Effector memory CD8-positive, alpha-beta T cell (primary cell): ENCODE data around the gene NECAB2.

Source experiments
- ATAC-seq: fragments of 150-1000 bp; cut with Tn5 transposase; replicated peaks from 2 replicates; pipeline ENCODE4 v1.10.0; 2021; ENCODE audit warnings: mild to moderate bottlenecking, moderate library complexity
- DNase-seq, 3 experiments: peaks; one replicate each; pipeline ENCODE4 v3.0.0; 2021
- H3K27ac Mint-ChIP-seq, 2 donors: one replicate each; pipeline ENCODE4 v1.8.0; 2022; ENCODE audit warnings: mild to moderate bottlenecking in 2 of 2, mixed read lengths in 2 of 2, moderate library complexity in 2 of 2
- H3K27me3 Mint-ChIP-seq, 2 donors: one replicate each; pipeline ENCODE4 v1.8.0; 2022; ENCODE audit warnings: mixed read lengths in 2 of 2
- H3K36me3 Mint-ChIP-seq: one replicate; pipeline ENCODE4 v1.8.0; 2022; ENCODE audit warnings: mild to moderate bottlenecking, moderate library complexity, mixed read lengths; ENCODE audit not compliant: insufficient read depth
- H3K4me1 Mint-ChIP-seq, 2 donors: one replicate each; pipeline ENCODE4 v1.8.0; 2022; ENCODE audit warnings: low read depth in 2 of 2, mixed read lengths in 2 of 2
- H3K4me3 Mint-ChIP-seq, 2 donors: one replicate each; pipeline ENCODE4 v1.8.0; 2022; ENCODE audit warnings: mild to moderate bottlenecking in 2 of 2, mixed read lengths in 2 of 2, moderate library complexity in 2 of 2
- H3K9me3 Mint-ChIP-seq, 2 donors: one replicate each; pipeline ENCODE4 v1.8.0; 2022; ENCODE audit warnings: mixed read lengths in 2 of 2

NECAB2 gene

DNA sequence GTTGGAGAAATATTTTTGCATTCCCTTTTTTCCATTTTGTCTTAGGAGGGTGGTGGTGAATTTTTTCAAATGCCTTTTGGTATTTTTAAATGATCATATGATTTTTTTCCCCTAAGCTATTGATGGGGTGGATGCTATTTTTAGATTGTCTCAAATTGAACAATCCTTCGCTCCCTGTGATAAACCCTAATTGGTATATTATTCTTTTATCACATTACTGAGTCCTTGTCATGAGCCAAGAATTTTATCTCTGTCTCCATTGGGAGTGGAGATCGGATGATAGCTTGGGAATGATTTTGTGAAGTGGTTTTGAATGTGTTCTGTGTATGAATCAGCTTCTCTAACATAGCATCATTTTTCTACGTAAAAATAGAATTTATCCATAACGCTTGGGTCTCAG lies 15.4 kb downstream of the NECAB2 start:
- no peak overlapping the region for H3K4me3 Mint-ChIP-seq
- DNase-seq (no peak), ATAC-seq (no peak)
- H3K27me3 Mint-ChIP-seq: peaks cover 7 to 15% of the 10 kb centered on the region in 2 donors
- no peaks in the 10 kb centered on the region for H3K36me3 Mint-ChIP-seq
- H3K9me3 Mint-ChIP-seq: peaks cover 0 to 7% of the 10 kb centered on the region in 2 donors
- peaks cover 0 to 2% of the 10 kb centered on the region in 2 donors for H3K4me1 Mint-ChIP-seq
- H3K27ac Mint-ChIP-seq: no peak overlapping the region

DNA sequence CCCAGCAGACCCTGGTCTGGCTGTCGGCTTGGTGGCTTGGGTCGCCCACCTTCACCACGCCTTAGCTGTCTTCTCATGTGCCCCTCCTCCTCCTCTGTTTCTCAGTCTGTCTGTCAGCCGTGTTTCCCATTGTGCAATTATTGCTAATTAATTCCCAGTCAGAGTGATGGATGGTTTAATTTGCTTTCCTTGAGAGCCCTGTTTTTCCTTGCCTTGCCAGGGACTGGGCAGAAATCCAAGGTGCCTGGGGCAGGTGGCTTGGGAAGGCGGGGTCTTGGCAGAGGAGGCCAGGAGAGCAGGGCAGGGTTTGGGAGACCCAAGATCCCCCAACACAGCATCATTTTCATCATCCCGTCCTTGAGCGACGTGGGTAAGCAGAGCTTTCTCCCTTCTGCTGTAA lies 21.3 kb downstream of the NECAB2 start:
- Mint-ChIP-seq H3K9me3 (no peaks in the 10 kb centered on the region), H3K4me3 (no peak overlapping the region), H3K36me3 (no peaks in the 10 kb centered on the region), H3K27me3 (peaks cover 50 to 67% of the 10 kb centered on the region in 2 donors), H3K27ac (no peak overlapping the region), H3K4me1 (no peaks in the 10 kb centered on the region)
- ATAC-seq: no peak
- DNase-seq: no peak

DNA sequence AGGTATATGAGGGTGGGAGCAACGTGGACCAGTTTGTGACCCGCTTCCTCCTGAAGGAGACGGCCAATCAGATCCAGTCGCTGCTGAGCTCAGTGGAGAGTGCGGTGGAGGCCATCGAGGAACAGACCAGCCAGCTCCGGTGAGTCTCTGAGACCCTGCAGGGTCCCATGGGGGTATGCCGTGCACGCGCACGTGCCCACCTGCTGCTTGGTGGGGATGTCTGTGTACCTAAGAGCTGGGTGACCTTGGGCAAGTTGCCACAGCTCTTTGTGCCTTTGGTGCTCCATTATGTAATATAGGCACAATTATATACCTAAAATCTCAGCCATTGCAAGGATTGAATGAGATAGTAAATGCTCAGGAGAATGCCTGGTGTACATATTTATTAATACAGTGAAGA lies 22.4 kb downstream of the NECAB2 start:
- ATAC-seq: no peak
- H3K27me3 Mint-ChIP-seq: peaks cover 57 to 79% of the 10 kb centered on the region in 2 donors

DNA sequence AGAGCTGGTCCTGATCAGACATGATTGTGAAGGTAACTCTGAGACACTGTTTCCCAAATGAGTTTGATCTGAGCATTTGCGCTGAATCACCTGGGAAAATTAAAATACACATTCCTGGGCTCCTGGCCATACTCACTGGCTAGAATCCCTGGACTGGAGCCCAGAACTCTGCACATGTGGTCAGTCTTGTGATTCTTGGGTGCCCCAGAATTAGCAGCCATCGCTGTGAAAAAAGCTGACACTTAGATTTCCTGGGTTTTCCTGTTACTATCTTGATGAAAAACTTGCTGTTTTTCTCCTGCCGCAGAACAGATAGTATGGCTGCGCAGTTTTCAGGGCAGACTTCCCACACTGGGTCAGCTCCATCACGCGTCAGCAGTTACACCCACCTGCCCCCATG lies 24.6 kb downstream of the NECAB2 start:
- H3K9me3 Mint-ChIP-seq: no peaks in the 10 kb centered on the region
- H3K4me1 Mint-ChIP-seq: peaks cover 0 to 1% of the 10 kb centered on the region in 2 donors
- H3K4me3 Mint-ChIP-seq: no peak overlapping the region
- H3K36me3 Mint-ChIP-seq: no peaks in the 10 kb centered on the region
- H3K27ac Mint-ChIP-seq: no peak overlapping the region
- DNase-seq (no peak), ATAC-seq (no peak)
- H3K27me3 Mint-ChIP-seq: peaks cover 57 to 82% of the 10 kb centered on the region in 2 donors

More for the DNA sequence above, 22.4 kb downstream of the NECAB2 start:
- no peak overlapping the region for H3K27ac Mint-ChIP-seq
- H3K4me1 Mint-ChIP-seq: no peaks in the 10 kb centered on the region
- no peak overlapping the region for H3K4me3 Mint-ChIP-seq
- no peak for DNase-seq
- H3K36me3 Mint-ChIP-seq: no peaks in the 10 kb centered on the region
- H3K9me3 Mint-ChIP-seq: no peaks in the 10 kb centered on the region

DNA sequence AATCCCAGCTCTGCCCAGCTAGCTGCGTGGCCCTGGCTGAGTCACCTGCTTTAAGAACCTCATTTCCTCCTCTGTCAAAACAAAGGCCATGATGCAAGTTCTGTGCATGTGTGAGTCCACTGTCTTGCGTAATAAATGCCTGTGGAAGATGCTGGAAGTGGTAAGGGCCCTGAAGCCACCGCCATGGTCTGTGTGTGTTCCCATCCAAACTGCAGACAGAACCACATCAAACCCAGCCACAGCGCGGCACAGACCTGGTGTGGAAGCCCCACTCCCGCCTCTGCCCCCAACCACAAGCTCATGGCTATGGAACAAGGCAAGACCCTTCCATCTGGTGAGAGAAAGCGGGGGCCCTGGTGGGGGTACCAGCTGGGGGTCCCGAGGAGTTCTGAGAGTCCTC lies 26.0 kb downstream of the NECAB2 start:
- DNase-seq (no peak), ATAC-seq (no peak)
- Mint-ChIP-seq H3K4me1 (peaks cover 0 to 1% of the 10 kb centered on the region in 2 donors), H3K36me3 (peaks cover 3% of the 10 kb centered on the region), H3K27ac (no peak overlapping the region), H3K9me3 (no peaks in the 10 kb centered on the region), H3K27me3 (peaks cover 49 to 85% of the 10 kb centered on the region in 2 donors), H3K4me3 (no peak overlapping the region)

DNA sequence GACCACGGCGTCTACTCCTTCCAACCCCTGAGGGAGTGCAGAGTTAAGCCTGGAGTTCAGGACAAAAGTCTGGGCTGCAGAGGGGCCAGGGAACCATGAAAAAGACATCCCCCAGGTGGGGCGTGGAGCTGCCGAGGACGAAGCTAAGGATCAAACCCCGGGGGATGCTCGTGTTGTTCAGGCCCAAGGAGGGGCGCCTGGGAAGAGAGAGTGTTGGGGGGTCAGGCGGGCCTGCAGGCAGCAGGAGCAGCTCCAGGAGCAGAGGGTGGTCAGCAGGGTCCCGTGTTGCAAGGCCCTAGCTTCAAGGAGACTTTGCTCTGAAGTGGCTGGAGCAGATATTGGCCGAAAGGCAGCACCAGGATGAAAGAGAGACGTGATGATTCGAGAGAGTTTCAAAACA lies 26.7 kb downstream of the NECAB2 start:
- H3K27ac Mint-ChIP-seq: no peak overlapping the region
- peaks cover 3% of the 10 kb centered on the region for H3K36me3 Mint-ChIP-seq
- H3K9me3 Mint-ChIP-seq: no peaks in the 10 kb centered on the region
- DNase-seq (no peak), ATAC-seq (no peak)
- no peak overlapping the region for H3K4me3 Mint-ChIP-seq
- peaks cover 0 to 1% of the 10 kb centered on the region in 2 donors for H3K4me1 Mint-ChIP-seq
- H3K27me3 Mint-ChIP-seq: peaks cover 42 to 84% of the 10 kb centered on the region in 2 donors

DNA sequence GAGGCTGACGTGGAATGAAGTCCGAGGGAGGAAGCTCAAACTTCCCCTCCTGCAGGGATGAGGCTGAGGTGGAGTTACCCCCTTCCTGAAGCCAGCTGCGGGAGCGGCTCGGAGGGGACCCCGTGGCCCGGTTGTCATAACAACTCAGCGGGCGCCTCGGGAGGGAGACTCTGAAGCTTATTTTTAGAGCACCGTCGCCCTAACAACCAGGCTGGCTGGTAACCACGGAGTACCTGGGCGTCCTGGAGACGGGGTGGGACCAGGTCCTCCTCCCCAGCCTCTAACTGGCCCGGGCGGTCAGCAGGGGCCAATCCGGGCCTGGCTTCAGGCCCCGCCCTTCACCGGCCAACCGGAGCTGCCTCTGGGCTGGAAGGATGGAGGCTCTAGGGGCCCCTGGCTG lies 27.7 kb downstream of the NECAB2 start:
- H3K4me3 Mint-ChIP-seq: no peak overlapping the region

DNA sequence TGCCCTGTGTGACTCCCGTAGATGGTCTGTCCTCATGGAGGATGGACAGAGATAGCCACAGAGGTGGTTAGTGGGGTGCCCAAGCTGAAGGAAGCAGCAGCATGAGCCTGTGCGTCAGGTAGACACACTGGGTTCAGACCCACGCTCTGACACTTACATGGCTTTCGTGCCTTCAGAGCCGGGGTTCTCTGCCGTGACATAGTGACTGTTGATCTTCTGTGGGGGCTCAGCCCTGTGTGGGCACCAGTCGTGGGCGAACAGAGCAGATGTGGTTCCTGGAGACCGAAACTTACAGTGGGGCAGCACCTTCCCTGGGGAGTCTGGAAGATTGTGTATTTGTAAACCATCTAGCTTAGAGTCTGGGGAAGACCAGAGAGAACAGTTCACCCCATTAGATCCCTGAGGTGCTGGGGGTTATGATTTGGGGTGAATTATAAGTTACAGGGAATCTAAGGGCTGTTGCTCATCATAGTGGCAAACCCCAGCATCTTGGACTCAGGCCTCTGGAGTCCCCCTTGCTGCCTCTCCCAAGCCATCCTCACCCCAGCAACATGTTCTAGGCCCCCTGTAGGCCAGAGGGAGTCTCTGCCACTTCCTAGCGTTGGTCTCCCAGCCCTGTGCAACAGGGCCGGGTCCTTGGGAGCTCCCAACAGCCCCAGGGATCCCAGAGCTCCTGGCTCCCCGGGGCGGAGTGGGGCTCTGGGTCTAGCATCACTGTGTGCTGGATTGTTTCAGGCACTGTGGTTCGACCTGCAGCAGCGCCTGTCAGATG lies 28.6 kb downstream of the NECAB2 start:
- H3K27me3 Mint-ChIP-seq: peaks cover 41 to 87% of the 10 kb centered on the region in 2 donors
- DNase-seq (no peak), ATAC-seq (no peak)
- H3K27ac Mint-ChIP-seq: no peak overlapping the region
- peaks cover 3% of the 10 kb centered on the region for H3K36me3 Mint-ChIP-seq
- peaks cover 0 to 1% of the 10 kb centered on the region in 2 donors for H3K4me1 Mint-ChIP-seq
- no peaks in the 10 kb centered on the region for H3K9me3 Mint-ChIP-seq
- H3K4me3 Mint-ChIP-seq: no peak overlapping the region

More for the DNA sequence above, 27.7 kb downstream of the NECAB2 start:
- ATAC-seq: no peak
- Mint-ChIP-seq H3K27me3 (peaks cover 41 to 84% of the 10 kb centered on the region in 2 donors), H3K27ac (no peak overlapping the region), H3K36me3 (peaks cover 3% of the 10 kb centered on the region), H3K4me1 (peaks cover 0 to 1% of the 10 kb centered on the region in 2 donors), H3K9me3 (no peaks in the 10 kb centered on the region)
- DNase-seq: no peak

DNA sequence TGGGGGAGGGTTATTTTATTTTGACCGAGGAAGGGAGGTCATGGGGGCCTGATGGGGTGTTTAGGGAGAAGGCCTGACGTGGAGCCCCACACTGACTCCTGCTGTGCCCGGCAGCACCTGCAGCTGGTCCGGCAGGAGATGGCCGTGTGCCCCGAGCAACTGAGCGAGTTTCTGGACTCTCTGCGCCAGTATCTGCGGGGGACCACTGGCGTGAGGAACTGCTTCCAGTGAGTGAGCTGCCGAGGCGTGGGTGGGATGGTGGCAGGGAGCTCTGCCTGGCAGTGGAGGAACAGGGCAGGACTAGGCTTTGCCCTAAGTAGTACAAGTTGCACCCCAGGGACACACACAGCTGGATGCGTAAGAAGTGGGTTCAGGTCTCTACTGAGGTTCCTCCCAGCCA lies 30.0 kb downstream of the NECAB2 start:
- H3K27me3 Mint-ChIP-seq: peaks cover 46 to 87% of the 10 kb centered on the region in 2 donors
- H3K9me3 Mint-ChIP-seq: no peaks in the 10 kb centered on the region
- ATAC-seq: no peak

DNA sequence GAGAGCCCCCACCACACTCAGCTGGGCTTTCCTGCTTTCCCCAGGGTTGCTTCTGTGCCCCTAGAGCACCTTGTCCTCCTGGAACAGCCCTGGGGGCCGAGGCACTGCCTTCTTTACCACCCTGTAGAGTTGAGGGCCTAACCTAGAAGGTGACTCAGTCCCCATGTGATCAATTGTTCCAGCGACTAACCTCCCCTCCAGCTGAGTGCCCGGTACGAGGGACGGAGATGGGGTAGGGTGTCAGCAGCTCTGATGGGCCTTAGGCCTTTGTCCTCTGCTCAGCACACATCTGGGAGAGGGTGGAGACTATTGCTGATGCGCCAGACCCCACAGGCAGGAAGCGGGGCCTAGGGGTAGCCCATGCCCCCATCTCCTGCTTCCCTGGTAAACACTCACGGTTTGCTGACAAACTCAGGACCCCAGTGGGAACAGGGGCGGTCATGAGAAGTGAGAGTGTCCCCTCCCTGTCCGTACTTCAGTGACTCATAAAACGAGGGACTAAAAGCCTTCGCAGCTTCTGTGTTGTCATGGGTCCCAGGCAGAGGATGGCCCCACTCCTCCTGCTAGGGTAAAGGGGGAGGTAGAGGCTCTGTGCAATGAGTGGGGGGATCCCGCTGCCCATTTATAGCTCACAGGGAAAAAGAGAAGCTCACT lies 33.1 kb downstream of the NECAB2 start:
- Mint-ChIP-seq H3K27ac (no peak overlapping the region), H3K9me3 (no peaks in the 10 kb centered on the region), H3K36me3 (peaks cover 7% of the 10 kb centered on the region), H3K4me3 (no peak overlapping the region), H3K27me3 (peaks cover 29 to 82% of the 10 kb centered on the region in 2 donors), H3K4me1 (peaks cover 0 to under 1% of the 10 kb centered on the region in 2 donors)
- ATAC-seq (no peak), DNase-seq (no peak)

More for the DNA sequence above, 30.0 kb downstream of the NECAB2 start:
- no peak for DNase-seq
- Mint-ChIP-seq H3K27ac (no peak overlapping the region), H3K4me1 (peaks cover 0 to 1% of the 10 kb centered on the region in 2 donors), H3K36me3 (peaks cover 3% of the 10 kb centered on the region), H3K4me3 (no peak overlapping the region)

DNA sequence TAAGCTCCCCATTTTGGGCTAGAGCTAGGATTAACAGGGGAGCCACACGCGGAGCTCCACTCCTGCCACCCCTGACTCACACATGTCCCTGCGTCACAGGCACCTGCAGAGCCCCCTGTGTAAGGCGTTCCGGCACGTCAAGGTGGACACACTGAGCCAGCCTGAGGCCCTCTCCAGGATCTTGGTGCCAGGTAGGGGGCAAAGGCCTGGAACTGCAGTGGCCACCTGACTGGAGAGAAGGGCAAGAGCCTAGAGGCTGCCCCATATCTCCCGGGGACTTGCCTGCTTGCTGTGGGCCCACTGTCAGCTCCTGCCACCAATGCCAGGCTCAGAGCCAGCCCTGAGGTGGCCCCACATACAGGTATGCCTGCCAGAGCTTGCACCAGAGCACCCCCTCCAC lies 33.7 kb downstream of the NECAB2 start:
- H3K27me3 Mint-ChIP-seq: peaks cover 29 to 82% of the 10 kb centered on the region in 2 donors
- peaks cover 7% of the 10 kb centered on the region for H3K36me3 Mint-ChIP-seq
- H3K9me3 Mint-ChIP-seq: no peaks in the 10 kb centered on the region
- DNase-seq (no peak), ATAC-seq (no peak)
- H3K4me1 Mint-ChIP-seq: no peaks in the 10 kb centered on the region
- no peak overlapping the region for H3K27ac Mint-ChIP-seq
- H3K4me3 Mint-ChIP-seq: no peak overlapping the region

DNA sequence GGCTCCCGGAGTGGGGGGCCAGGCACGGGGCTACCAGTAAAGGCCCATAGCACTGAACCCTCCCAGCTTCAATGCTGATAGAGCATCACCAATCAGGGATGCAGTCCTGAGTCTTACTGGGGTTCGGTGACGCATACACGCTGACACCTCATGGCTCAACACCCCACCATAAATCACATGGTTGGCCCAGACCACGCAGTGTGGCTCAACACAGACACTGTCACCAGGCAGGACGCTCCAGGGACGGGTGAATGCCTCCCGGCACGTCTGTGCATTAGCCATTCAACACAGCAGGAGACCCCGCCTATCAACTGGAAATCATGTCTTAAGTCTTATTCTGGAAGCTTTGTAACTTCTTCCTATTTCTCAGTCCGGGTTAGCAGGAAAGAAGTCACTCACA lies 35.0 kb downstream of the NECAB2 start:
- Mint-ChIP-seq H3K4me3 (no peak overlapping the region), H3K27ac (no peak overlapping the region), H3K27me3 (peaks cover 29 to 85% of the 10 kb centered on the region in 2 donors), H3K4me1 (no peaks in the 10 kb centered on the region), H3K36me3 (peaks cover 6% of the 10 kb centered on the region), H3K9me3 (no peaks in the 10 kb centered on the region)
- no peak for DNase-seq
- no peak for ATAC-seq

DNA sequence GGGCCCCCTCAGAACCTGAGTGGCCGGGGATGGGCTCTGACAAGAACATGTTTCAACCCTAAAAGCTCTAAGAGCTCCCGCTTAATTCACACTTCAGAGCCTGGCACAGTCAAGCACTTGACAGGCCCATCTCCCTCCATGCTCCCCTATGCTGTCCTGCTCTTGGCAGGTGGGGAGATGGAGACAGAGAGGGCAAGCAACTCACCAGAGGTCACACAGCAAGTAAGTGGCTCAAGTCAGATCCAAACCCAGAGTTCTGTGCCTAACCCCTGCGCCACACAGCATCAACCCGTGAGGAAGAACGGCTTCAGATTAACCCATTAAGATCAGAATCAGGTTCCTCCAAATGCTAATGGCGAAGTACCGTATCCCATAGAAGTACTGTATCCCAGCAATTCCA lies 36.4 kb downstream of the NECAB2 start:
- no peak overlapping the region for H3K4me3 Mint-ChIP-seq
- peaks cover 24 to 71% of the 10 kb centered on the region in 2 donors for H3K27me3 Mint-ChIP-seq
- DNase-seq: no peak
- no peak for ATAC-seq
- H3K36me3 Mint-ChIP-seq: peaks cover 4% of the 10 kb centered on the region
- no peaks in the 10 kb centered on the region for H3K4me1 Mint-ChIP-seq
- H3K27ac Mint-ChIP-seq: no peak overlapping the region
- no peaks in the 10 kb centered on the region for H3K9me3 Mint-ChIP-seq

DNA sequence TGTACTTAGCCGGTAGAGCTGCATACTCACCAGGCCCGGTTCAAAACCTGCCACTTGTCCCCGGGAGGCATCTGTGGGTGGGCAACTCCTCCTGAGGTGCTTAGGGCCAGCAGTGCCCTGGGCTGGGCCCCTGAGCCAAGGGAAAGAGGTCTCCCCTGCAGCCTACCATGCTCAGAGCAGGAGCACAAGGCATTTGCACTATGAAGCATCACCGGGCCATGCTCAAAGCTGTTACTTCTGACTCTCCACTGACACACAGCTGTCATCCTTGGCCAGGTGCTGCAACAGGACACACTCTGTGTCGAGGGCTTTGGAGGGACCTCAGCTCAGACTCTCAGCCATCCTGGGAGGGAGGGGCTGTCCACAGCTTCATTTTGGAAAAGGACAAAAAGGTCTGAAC lies 37.3 kb downstream of the NECAB2 start:
- no peak overlapping the region for H3K4me3 Mint-ChIP-seq
- no peak for ATAC-seq
- no peaks in the 10 kb centered on the region for H3K4me1 Mint-ChIP-seq
- H3K9me3 Mint-ChIP-seq: no peaks in the 10 kb centered on the region
- DNase-seq: no peak
- H3K27me3 Mint-ChIP-seq: peaks cover 20 to 68% of the 10 kb centered on the region in 2 donors
- H3K27ac Mint-ChIP-seq: no peak overlapping the region
- H3K36me3 Mint-ChIP-seq: peaks cover 4% of the 10 kb centered on the region
